GM18909 (cell line): Measurements from ENCODE around the gene GFER.
"Not testable (repeated sequence)": the region's sequence is repeated elsewhere in the genome, so short reads cannot be mapped to it uniquely, and the experiment has no call there.

Source experiments
- ATAC-seq: cut with Tn5 transposase; IDR thresholded peaks from one replicate; pipeline ENCODE4 v1.9.1; 2021; ENCODE audit warnings: mild to moderate bottlenecking; ENCODE audit not compliant: unreplicated experiment, poor library complexity

GFER gene

DNA sequence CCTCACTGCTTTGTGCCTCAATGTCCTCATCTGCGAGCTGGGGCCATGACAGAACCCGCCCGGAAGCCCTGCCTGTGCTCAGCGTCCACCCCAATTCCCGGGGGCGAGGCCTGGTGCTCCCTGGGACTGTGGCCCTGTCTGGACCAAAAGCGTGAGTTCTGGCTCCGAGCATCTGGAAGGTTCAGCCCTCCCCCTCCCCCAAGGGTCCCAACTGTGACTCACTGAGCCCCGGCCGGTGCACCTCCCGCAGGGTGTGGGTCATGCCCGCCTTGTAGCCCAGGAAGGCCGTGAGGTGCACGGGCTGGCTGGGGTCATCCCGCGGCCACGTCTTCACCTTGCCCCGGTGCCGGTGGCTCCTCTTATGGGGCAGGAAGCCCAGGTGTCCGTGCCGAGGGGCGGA is 30.3 kb upstream of the GFER start:
- no peak for ATAC-seq

GRCh38 chr16:1957434-1958142 is 26.4 kb upstream of the GFER start:
- not testable (repeated sequence) for ATAC-seq

DNA sequence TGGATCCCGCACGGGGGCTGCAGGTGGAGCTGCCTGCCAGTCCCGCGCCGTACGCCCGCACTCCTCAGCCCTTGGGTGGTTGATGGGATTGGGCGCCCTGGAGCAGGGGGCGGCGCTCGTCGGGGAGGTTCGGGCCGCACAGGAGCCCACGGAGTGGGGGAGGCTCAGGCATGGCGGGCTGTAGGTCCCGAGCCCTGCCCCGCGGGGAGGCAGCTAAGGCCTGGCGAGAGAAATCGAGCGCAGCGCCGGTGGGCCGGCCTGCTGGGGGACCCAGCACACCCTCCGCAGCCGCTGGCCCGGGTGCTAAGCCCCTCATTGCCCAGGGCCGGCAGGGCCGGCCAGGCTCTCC is 25.9 kb upstream of the GFER start:
- ATAC-seq, result not testable (repeated sequence)

- ATAC-seq, result no peak
These were observed 25.2 kb upstream of the GFER start for GRCh38 chr16:1958715-1959268.

GRCh38 chr16:1959269-1960039 is 24.5 kb upstream of the GFER start, which contains the start of gene NDUFB10:
TSS of gene NDUFB10 (plus strand) at chr16:1959538. CDS start at chr16:1959625, 87 bp downstream.
- ATAC-seq, result peak; percentile 80

GRCh38 chr16:1960665-1961630 is 23.0 kb upstream of the GFER start:
- no peak for ATAC-seq

GRCh38 chr16:1961651-1962067 is 22.3 kb upstream of the GFER start:
- ATAC-seq, result no peak

GRCh38 chr16:1962161-1963153 is 21.5 kb upstream of the GFER start:
- not testable (repeated sequence) for ATAC-seq

GRCh38 chr16:1963806-1964505 is 20.0 kb upstream of the GFER start:
- peak; percentile 19 for ATAC-seq

DNA sequence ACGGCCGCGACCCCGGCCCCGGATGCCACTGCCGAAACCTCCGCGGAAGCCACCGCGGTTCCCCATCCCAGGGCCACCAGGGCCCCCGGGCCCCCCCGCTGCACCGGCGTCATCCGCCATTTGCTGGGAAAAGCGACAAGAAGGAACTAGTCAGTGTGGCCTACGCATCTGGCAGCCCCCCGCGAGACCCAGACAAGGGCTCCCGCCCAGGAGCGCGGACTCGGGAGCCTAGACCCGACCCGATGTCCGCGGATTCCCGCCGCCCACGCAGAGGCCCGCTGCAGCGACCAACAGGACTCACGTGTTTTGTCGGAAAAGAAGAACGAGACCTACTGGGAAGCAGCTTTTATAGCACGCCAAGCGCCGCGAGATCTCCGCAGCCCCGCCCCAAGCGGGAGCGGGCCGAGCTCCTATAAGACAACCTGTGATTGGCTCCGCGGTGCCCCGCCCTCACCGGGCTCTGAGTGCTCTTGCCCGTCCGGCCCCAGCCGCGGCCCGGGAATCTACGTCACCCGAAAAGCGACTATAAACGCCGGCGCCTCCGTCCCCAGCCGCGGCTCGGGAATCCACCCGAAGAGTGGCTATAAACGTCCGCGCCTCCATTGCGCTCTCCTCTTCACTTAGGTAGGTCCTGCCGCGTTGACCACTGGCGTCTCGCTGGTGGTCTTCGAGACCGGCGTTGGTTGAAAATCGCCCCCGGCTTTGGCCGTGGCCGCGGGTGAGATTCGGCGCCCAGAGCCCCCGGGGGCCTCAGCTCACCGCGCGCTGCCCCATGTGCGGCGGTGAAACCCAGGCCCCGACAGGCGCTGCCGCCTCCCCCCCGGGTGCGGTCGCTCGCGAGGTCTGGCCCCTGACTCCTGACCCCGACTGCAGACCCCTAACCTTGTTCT is 19.2 kb upstream of the GFER start, which contains the start of gene RPS2:
Gene RPS2 (minus strand): TSS at position 321 of the 890 bp plus-strand sequence. CDS start 201 bp downstream, at position 120.
- ATAC-seq, result peak; percentile 80

DNA sequence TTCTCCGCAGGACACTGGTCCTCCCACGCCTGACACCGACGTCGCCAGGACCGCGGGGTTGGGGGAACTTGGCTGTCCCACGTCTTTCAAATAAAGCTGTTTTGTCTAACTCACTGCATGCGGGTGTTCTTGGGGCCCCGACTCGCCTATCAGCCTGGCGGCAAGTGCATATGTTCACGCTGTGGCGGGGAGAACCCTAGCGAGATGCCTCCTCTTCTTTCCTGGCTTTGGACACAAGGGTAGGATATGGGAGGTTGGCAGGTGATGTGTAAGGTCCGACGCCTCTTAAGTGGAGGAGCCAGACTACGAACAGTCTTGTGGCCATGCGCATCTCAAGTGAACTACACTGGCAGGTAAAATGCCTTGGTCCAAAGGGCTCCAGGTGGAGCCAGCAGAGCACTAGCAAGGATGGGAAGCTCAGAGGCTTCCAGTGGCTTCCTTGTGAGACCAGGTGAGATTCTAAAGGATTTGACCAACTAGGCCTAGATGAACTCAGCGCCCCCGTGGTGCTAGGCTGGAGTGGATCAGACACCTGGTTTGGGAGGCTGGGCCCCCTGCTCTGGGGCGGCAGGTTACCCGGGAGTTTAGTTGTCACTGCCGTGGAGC is 18.5 kb upstream of the GFER start:
- ATAC-seq, result peak; percentile 2

- ATAC-seq, result no peak
These were observed 17.5 kb upstream of the GFER start, which contains the start of gene RNF151 for GRCh38 chr16:1966460-1966859. TSS of gene RNF151 (plus strand) at chr16:1966856. CDS start at chr16:1966882, 26 bp downstream.

GRCh38 chr16:1968146-1968953 is 15.6 kb upstream of the GFER start:
- no peak for ATAC-seq

DNA sequence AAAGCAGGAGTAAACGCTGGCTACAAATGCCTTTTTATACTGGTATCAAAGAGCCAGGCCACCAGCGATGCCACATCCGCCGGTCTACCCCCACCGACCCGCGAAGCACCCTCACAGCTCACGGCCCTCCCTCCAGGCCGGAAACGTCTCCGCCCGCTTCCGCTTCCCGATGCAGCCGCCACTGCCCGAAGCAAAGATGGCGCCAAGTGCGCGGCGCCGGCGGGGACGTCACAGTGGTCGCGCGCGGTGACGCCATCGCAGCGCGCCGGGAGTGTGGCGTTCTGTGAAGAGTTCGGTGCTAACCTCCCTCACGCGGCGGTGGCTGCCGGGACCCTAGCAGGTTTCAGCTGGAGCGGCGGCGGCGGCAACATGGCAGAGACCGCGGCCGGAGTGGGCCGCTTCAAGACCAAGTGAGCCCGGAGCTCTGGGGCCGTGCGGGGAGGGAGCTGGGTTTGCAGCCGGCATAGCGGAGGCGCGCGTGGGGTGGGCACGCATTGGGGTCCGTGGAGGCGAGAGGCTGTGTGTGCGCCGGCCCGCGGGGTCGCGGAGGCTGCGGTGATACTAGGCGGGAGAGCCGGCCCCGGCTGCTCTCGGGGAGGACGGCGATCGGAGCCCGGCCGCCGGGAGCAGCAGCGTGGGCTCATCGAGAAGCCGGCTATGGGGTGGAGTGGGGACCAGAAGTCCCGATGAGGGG is 12.1 kb upstream of the GFER start, which contains the start of gene TBL3:
Gene TBL3 (plus strand): TSS at position 258 of the 694 bp plus-strand sequence. CDS start 112 bp downstream, at position 370.
- ATAC-seq, result peak; percentile 77

GRCh38 chr16:1972490-1972877 is 11.5 kb upstream of the GFER start:
- ATAC-seq, result no peak
